HepG2 (cell line): ENCODE measurements around the gene LAMB4. TPM values are rescaled to one million over a fixed set of nuclear protein-coding genes. Genes with fewer than 3 reads are reported as not detected.

Experiments used
- ATAC-seq: fragments of 200-7000 bp; cut with Tn5 transposase; 3 replicates; pipeline ENCODE4 v1.9.1; 2020; ENCODE audit warnings: mild to moderate bottlenecking, moderate library complexity
- BruUV-seq: library from RNA; stranded (reverse); fragments of 400-500 nt; replicated peaks from 2 replicates; lab custom pipeline; 2021; lab: Mats Ljungman, UMichigan
- CTCF ChIA-PET: fragments of 300-600 bp; formaldehyde crosslinking; extraction: SDS; loops from one replicate; lab custom pipeline; 2021; ENCODE audit warnings: low total read pairs, inconsistent platforms, low intra/inter-chr PET ratio; lab: Yijun Ruan, JAX
- POLR2A ChIA-PET: fragments of 350-600 bp; sonication (Branson Sonifier 250); formaldehyde crosslinking; loops from one replicate; lab custom pipeline; 2020; ENCODE audit warnings: antibody characterized with exemption, inconsistent platforms; lab: Yijun Ruan, JAX
- DNase-seq: peaks from one replicate; pipeline ENCODE4 v3.0.0-alpha.2; 2015; ENCODE audit warnings: low spot score
- FAIRE-seq: peaks from 3 replicates; lab custom pipeline; 2011; peaks lifted over from hg19 to GRCh38; lab: Jason Lieb, UNC
- H2AFZ ChIP-seq: one replicate; pipeline ENCODE4 v1.6.1; 2011; ENCODE audit warnings: low read length, inconsistent platforms
- H3K27ac ChIP-seq: fragments of 300-600 bp; 3 replicates; pipeline ENCODE4 v1.8.0; 2011; ENCODE audit warnings: mixed run types, mild to moderate bottlenecking, mixed read lengths, low read length, inconsistent platforms; ENCODE audit not compliant: insufficient read depth; ENCODE audit errors: extremely low read length
- H3K27me3 ChIP-seq, 2 experiments: fragments of 200-600 bp in 1 of 2; 2 replicates in 1 of 2; 3 replicates in 1 of 2; pipeline versions ENCODE4 v1.6.0 to v1.8.0; 2011; ENCODE audit warnings: low read length in 2 of 2, mild to moderate bottlenecking in 2 of 2, moderate library complexity in 2 of 2, inconsistent platforms in 1 of 2; ENCODE audit not compliant: insufficient read depth in 2 of 2, control insufficient read depth in 1 of 2
- H3K36me3 ChIP-seq, 2 experiments: fragments of 200-600 bp in 1 of 2; replicated peaks in 1 of 2; 2 replicates in 1 of 2; 3 replicates in 1 of 2; pipeline versions ENCODE4 v1.5.1 to v1.8.0; 2011; ENCODE audit warnings: low read length in 2 of 2, inconsistent platforms in 1 of 2; ENCODE audit not compliant: insufficient read depth in 2 of 2, control insufficient read depth in 1 of 2
- H3K4me1 ChIP-seq: 2 replicates; pipeline ENCODE4 v1.5.1; 2012; ENCODE audit warnings: low read length, inconsistent platforms; ENCODE audit not compliant: insufficient read depth
- H3K4me2 ChIP-seq: 2 replicates; pipeline ENCODE4 v1.6.0; 2011; ENCODE audit warnings: low read depth, low read length, inconsistent platforms
- H3K4me3 ChIP-seq, 3 experiments: fragments of 200-600 bp in 1 of 3; sonication (generic), shearing (Covaris generic) in 1 of 3; replicated peaks in 1 of 3; 2 replicates each; pipeline ENCODE4 v1.5.1; 2011 to 2016; ENCODE audit warnings: low read length in 3 of 3, inconsistent platforms in 2 of 3, low read depth in 2 of 3, mild to moderate bottlenecking in 2 of 3, control low read depth in 1 of 3, mixed read lengths in 1 of 3; ENCODE audit not compliant: insufficient read depth in 1 of 3
- H3K79me2 ChIP-seq: one replicate; pipeline ENCODE4 v1.6.1; 2011; ENCODE audit warnings: low read length, inconsistent platforms; ENCODE audit not compliant: insufficient read depth
- H3K9ac ChIP-seq: 2 replicates; pipeline ENCODE4 v1.6.0; 2011; ENCODE audit warnings: mild to moderate bottlenecking, low read depth, low read length, inconsistent platforms; ENCODE audit not compliant: insufficient read depth
- H3K9me3 ChIP-seq: 2 replicates; pipeline ENCODE4 v1.5.1; 2012; ENCODE audit warnings: mild to moderate bottlenecking, low read length
- H4K20me1 ChIP-seq: 2 replicates; pipeline ENCODE4 v1.6.0; 2011; ENCODE audit warnings: inconsistent platforms, mild to moderate bottlenecking, low read length, moderate library complexity; ENCODE audit not compliant: insufficient read depth
- ARNT ChIP-seq: fragments of 450-650 bp; IDR thresholded peaks from 2 replicates; pipeline ENCODE4 v1.6.1; 2017
- CSRNP2 ChIP-seq: sonication (generic); formaldehyde crosslinking; conservative IDR thresholded peaks from 2 replicates; pipeline ENCODE4 v1.8.0; 2022; ENCODE audit warnings: low read depth, missing genetic modification reagents
- FIP1L1 ChIP-seq: fragments of 200-400 bp; formaldehyde crosslinking; IDR thresholded peaks from 2 replicates; pipeline ENCODE4 v1.6.1; 2018; ENCODE audit warnings: low read depth, mild to moderate bottlenecking, low read length, moderate library complexity, borderline replicate concordance; ENCODE audit not compliant: insufficient read depth
- GTF3A ChIP-seq: sonication (generic); formaldehyde crosslinking; conservative IDR thresholded peaks from 2 replicates; pipeline ENCODE4 v1.4.0; 2020; ENCODE audit warnings: mild to moderate bottlenecking, missing genetic modification reagents
- HIVEP1 ChIP-seq: sonication (generic); formaldehyde crosslinking; IDR thresholded peaks from 2 replicates; pipeline ENCODE4 v1.4.0; 2020; ENCODE audit warnings: mild to moderate bottlenecking, missing genetic modification reagents
- ISX ChIP-seq: sonication (generic); formaldehyde crosslinking; conservative IDR thresholded peaks from 2 replicates; pipeline ENCODE4 v1.5.0; 2020; ENCODE audit warnings: missing genetic modification reagents
- KLF16 ChIP-seq, 2 experiments: sonication (generic) in 1 of 2; formaldehyde crosslinking in 1 of 2; IDR thresholded peaks; 2 replicates each; pipeline versions ENCODE4 v1.6.1 to v1.8.0; 2016 to 2023; ENCODE audit warnings: missing genetic modification reagents in 2 of 2, missing compliant biosample characterization in 1 of 2
- MXD3 ChIP-seq: IDR thresholded peaks from 2 replicates; pipeline ENCODE4 v1.6.1; 2016; ENCODE audit warnings: mild to moderate bottlenecking, missing biosample characterization, missing genetic modification reagents
- SMARCE1 ChIP-seq: fragments of 450-650 bp; IDR thresholded peaks from 2 replicates; pipeline ENCODE4 v1.6.1; 2017; ENCODE audit warnings: borderline replicate concordance
- ZNF407 ChIP-seq: sonication (generic); formaldehyde crosslinking; IDR thresholded peaks from one replicate; pipeline ENCODE4 v1.5.1; 2020; ENCODE audit warnings: mild to moderate bottlenecking, missing genetic modification reagents; ENCODE audit errors: not compliant biosample characterization
- ZNF441 ChIP-seq: sonication (generic); formaldehyde crosslinking; IDR thresholded peaks from 2 replicates; pipeline ENCODE4 v1.7.0; 2021; ENCODE audit warnings: missing genetic modification reagents, borderline replicate concordance
- ZNF550 ChIP-seq: sonication (generic); formaldehyde crosslinking; IDR thresholded peaks from 2 replicates; pipeline ENCODE4 v1.4.0; 2020; ENCODE audit warnings: mild to moderate bottlenecking, missing genetic modification reagents, borderline replicate concordance
- ZNF652 ChIP-seq: IDR thresholded peaks from 2 replicates; pipeline ENCODE4 v1.6.1; 2016; ENCODE audit warnings: low read depth, borderline replicate concordance
- WGBS: methylation state at CpG from one replicate; pipeline ENCODE4 v1.1.6; 2017; ENCODE audit warnings: low lambda C conversion rate; 5-methylcytosine and 5-hydroxymethylcytosine counted together
- in situ Hi-C: cut with HindIII; loops from 2 replicates; pipeline ENCODE4 v1.10.0; 2017; ENCODE audit warnings: low pct_unique_long_range_greater_than_20kb; ENCODE audit not compliant: extremely low pct_ligation_motif_present
- intact Hi-C: fragments of 100-400 bp; cut with micrococcal nuclease; formaldehyde crosslinking; loops from one replicate; pipeline ENCODE4 v1.10.0; 2022; ENCODE audit not compliant: unreplicated experiment
- polyA plus RNA-seq, 8 experiments: library from polyadenylated mRNA; depleted of rRNA in 3 of 8; stranded (reverse) in 7 of 8; unstranded in 1 of 8; fragments of >200 nt; fragmentation: Illumina TruSeq in 4 of 8; extraction: Trizol in 4 of 8; gene quantifications; 2 replicates each; pipeline versions ENCODE4 v1.2.1 to v1.2.3, GENCODE V29; 2011 to 2016; ENCODE audit warnings: low read depth in 4 of 8, missing spikeins in 1 of 8, mixed read lengths in 1 of 8; ENCODE audit not compliant: insufficient read depth in 1 of 8
- total RNA-seq, 5 experiments: library from RNA; depleted of rRNA; stranded (reverse); fragments of >200 nt; fragmentation: Illumina TruSeq; extraction: Trizol; gene quantifications; 2 replicates each; pipeline ENCODE4 v1.2.3, GENCODE V29; 2016; ENCODE audit warnings: low read depth in 1 of 5

The LAMB4 gene
- total and polyA plus RNA-seq, 2 of the 13 experiments (the other 11 are each of a cell fraction or from before 2014, with no cell fraction given): 0.05 TPM; not detected in 1

- no peak overlapping the region for H3K9ac ChIP-seq
- ChIA-PET CTCF (no interaction called here), POLR2A (no interaction called here)
- no peak overlapping the region for H3K4me2 ChIP-seq
- ATAC-seq (no peak; the same call in 2 of the 3 replicates), DNase-seq (no peak), FAIRE-seq (no peak)
- no peaks in the 10 kb centered on the region for H3K9me3 ChIP-seq
- in situ Hi-C loops (no loop called here), intact Hi-C loops (no loop called here)
- no peak overlapping the region for H3K27ac ChIP-seq
- no peaks in the 10 kb centered on the region for H3K79me2 ChIP-seq
- 28% methylated on average over 4 of the region's 5 CpGs for WGBS
- no peaks in the 10 kb centered on the region for H3K36me3 ChIP-seq
- H2AFZ ChIP-seq: no peak overlapping the region
- H3K4me3 ChIP-seq: no peak overlapping the region
- no TSS peak for BruUV-seq
- no peaks in the 10 kb centered on the region for H3K4me1 ChIP-seq
- H4K20me1 ChIP-seq: no peaks in the 10 kb centered on the region
- peaks cover 0 to 2% of the 10 kb centered on the region in 2 experiments; a peak in 1 of 5 replicates for H3K27me3 ChIP-seq
- TF ChIP-seq ISX (CRISPR knock-in tag) (no peak), ARNT (no peak), ZNF441 (CRISPR knock-in tag) (no peak), ZNF407 (CRISPR knock-in tag) (no peak), CSRNP2 (CRISPR knock-in tag) (no peak), ZNF550 (CRISPR knock-in tag) (no peak), SMARCE1 (no peak), KLF16 (CRISPR knock-in tag; IDR thresholded peaks at IDR 0.05) (no peak), MXD3 (no peak), ZNF652 (no peak), GTF3A (no peak), HIVEP1 (no peak), FIP1L1 (no peak)
Measured at GRCh38 chr7:108127461-108127860, 2.7 kb downstream of the LAMB4 start.
